Measurements from ENCODE around the gene PKDCC. TPM values are rescaled to one million over a fixed set of nuclear protein-coding genes. Genes with fewer than 3 reads are reported as not detected.

PKDCC gene
- total RNA-seq, 4 donors from 2014 or later, result 2.5 to 8.5 (median 6.2) TPM

DNA sequence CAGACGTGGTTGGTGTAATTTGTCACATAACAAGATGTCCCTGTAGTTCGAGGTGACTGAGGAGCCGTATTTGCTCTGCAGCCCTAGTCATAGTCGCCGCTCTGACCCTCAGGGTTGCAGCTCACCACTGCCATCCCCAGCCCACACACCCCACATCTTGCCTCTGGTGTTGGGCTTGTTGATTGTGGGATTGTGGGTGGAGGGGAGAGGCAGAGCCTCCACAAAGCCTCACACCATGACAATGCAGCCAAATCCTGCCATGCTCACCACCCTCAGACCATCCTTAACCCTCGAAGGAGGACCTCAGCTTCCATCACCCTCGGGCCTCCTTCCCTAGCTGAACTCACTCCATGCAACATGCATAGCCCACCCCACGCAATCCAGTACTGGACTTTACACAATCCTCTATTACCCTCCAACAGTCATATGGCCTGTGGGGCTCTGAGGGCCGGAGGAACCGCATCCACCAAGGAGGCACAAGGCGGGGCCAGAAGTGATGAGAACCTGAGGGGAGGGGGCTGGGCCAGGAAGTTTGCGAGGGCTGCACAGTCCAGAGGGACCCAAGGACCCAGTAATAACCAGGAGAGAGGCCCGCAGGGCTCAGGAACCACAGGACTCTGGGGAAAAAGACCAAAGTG lies 11.6 kb downstream of the PKDCC start:
- Histone ChIP-seq H3K9me3 (no peaks in the 10 kb centered on the region), H3K27ac (no peak overlapping the region), H3K4me3 (no peak overlapping the region), H3K27me3 (no peaks in the 10 kb centered on the region), H3K36me3 (peaks cover 28% of the 10 kb centered on the region), H3K4me1 (peaks cover 15% of the 10 kb centered on the region)
- WGBS, result 88% methylated on average over 13 of the region's 13 CpGs
- TF ChIP-seq POLR2A (IDR thresholded peaks at IDR 0.05) (no peak), POLR2AphosphoS5 (IDR thresholded peaks at IDR 0.05) (no peak), EP300 (IDR thresholded peaks at IDR 0.05) (no peak)
- no peak for DNase-seq (ENCODE audit: low spot score in 2 of 2)

DNA sequence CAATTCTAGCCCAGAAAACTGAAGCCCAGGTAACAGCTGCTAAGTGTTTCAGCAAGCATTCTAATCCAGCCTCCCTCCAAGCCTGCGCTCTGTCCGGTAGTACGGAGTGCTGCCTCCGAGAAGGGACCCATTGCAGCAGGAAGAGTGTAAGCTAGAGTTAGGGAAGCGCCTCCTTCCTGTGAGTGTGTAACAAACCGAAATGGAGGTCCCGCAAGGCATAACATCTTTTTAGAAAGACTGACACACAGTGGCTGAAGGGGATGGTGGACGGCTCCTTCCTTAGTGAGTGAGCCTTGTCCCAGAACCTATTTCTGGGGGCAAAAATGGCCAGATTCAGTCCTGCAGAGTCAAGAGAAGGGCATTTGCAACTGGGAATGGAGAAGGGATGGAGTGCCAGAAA lies 12.2 kb downstream of the PKDCC start:
- WGBS, result 70% methylated on average over 8 of the region's 8 CpGs
- Histone ChIP-seq H3K36me3 (peaks cover 28% of the 10 kb centered on the region), H3K27ac (no peak overlapping the region)

DNA sequence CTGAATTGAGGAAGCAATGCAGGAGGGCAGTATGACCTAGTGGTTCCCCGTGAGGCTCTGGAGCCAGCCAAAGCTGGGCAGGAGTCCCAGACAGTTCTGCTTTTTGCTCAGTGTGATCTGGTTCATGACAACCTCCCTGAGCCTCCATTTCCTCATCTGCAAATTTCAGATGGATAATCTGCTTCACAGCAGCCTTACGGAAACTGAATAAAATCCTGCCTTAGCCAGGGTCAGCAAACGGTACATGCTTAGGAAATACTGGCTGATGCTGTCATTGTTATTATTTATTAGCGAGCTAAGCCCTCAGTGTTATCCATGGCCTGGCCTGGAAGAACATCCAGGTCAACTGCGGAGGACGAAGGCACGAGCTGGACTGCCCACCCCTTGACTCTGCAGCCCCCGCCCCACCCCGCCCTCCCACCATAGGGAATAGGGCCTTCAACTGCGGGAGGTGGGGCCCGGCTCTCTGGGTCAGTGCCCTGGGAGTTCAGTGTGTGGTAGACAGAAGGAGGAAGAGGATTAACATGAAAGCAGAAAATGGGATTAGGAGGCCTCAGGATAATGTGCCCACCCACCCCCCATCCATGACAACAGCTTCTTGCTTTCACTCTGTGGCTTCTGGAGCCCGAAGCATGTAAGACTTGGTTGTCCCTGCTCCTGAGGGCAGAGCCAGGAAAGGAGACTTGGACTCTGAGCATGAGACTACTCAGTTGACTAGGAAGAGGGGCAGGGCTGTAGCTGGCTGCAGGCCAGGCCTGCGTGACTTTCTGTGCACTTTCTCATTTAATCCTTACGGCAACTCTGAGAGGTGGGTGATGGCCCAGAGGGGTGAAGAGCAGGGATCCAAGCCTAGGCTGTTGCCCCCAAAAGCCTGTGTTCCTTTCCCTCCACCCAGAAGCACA lies 13.1 kb downstream of the PKDCC start:
- no peak for DNase-seq (ENCODE audit: low spot score in 2 of 2)
- WGBS, result 72% methylated on average over 14 of the region's 14 CpGs
- peak overlapping the region; percentile 19 for H3K27ac ChIP-seq

More for the DNA sequence above, 12.2 kb downstream of the PKDCC start:
- TF ChIP-seq, protein P1, sequence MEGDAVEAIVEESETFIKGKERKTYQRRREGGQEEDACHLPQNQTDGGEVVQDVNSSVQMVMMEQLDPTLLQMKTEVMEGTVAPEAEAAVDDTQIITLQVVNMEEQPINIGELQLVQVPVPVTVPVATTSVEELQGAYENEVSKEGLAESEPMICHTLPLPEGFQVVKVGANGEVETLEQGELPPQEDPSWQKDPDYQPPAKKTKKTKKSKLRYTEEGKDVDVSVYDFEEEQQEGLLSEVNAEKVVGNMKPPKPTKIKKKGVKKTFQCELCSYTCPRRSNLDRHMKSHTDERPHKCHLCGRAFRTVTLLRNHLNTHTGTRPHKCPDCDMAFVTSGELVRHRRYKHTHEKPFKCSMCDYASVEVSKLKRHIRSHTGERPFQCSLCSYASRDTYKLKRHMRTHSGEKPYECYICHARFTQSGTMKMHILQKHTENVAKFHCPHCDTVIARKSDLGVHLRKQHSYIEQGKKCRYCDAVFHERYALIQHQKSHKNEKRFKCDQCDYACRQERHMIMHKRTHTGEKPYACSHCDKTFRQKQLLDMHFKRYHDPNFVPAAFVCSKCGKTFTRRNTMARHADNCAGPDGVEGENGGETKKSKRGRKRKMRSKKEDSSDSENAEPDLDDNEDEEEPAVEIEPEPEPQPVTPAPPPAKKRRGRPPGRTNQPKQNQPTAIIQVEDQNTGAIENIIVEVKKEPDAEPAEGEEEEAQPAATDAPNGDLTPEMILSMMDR (IDR thresholded peaks at IDR 0.05), result no peak
- no peak for TF ChIP-seq EP300 (IDR thresholded peaks at IDR 0.05)
- no peak for TF ChIP-seq POLR2AphosphoS5 (IDR thresholded peaks at IDR 0.05)
- no peak for TF ChIP-seq POLR2A (IDR thresholded peaks at IDR 0.05)
- Histone ChIP-seq H3K4me1 (peaks cover 15% of the 10 kb centered on the region), H3K9me3 (no peaks in the 10 kb centered on the region), H3K27me3 (no peaks in the 10 kb centered on the region), H3K4me3 (no peak overlapping the region)
- DNase-seq (ENCODE audit: low spot score in 2 of 2), result no peak

DNA sequence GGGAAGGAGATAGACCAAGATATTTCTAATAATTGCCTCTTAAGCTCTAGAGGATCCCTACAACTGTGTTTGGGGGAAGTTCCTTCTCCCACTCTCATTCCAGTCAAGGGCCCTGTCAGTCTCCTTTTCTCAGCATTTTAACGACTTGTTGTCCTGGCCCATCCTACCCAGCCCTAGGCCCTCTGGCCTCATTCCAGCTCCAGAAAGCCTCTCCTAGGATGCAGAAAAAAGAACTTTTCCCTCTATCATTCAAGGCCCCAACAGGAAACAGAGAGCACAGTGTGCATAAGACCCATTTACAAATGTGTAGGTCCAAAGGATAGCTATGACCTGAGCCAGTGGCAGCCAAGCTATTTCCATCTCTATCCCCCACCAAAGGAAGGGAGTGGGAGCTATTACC lies 14.0 kb downstream of the PKDCC start:
- no peak for DNase-seq (ENCODE audit: low spot score in 2 of 2)
- TF ChIP-seq EP300 (IDR thresholded peaks at IDR 0.05) (no peak), POLR2AphosphoS5 (IDR thresholded peaks at IDR 0.05) (no peak), POLR2A (IDR thresholded peaks at IDR 0.05) (no peak)
- TF ChIP-seq, protein P1 (IDR thresholded peaks at IDR 0.05), result no peak
- Histone ChIP-seq H3K27me3 (no peaks in the 10 kb centered on the region), H3K27ac (no peak overlapping the region), H3K4me3 (no peak overlapping the region), H3K9me3 (no peaks in the 10 kb centered on the region), H3K4me1 (peaks cover 15% of the 10 kb centered on the region), H3K36me3 (peaks cover 22% of the 10 kb centered on the region)
- 52% methylated on average over 1 of the region's 1 CpG for WGBS

More for the DNA sequence above, 13.1 kb downstream of the PKDCC start:
- no peak overlapping the region for H3K4me3 ChIP-seq
- H3K4me1 ChIP-seq, result peaks cover 15% of the 10 kb centered on the region
- TF ChIP-seq POLR2AphosphoS5 (IDR thresholded peaks at IDR 0.05) (no peak), POLR2A (IDR thresholded peaks at IDR 0.05) (no peak), EP300 (IDR thresholded peaks at IDR 0.05) (no peak)
- TF ChIP-seq, protein P1 (IDR thresholded peaks at IDR 0.05), result no peak
- H3K27me3 ChIP-seq, result no peaks in the 10 kb centered on the region
- H3K36me3 ChIP-seq, result peaks cover 28% of the 10 kb centered on the region
- no peaks in the 10 kb centered on the region for H3K9me3 ChIP-seq

DNA sequence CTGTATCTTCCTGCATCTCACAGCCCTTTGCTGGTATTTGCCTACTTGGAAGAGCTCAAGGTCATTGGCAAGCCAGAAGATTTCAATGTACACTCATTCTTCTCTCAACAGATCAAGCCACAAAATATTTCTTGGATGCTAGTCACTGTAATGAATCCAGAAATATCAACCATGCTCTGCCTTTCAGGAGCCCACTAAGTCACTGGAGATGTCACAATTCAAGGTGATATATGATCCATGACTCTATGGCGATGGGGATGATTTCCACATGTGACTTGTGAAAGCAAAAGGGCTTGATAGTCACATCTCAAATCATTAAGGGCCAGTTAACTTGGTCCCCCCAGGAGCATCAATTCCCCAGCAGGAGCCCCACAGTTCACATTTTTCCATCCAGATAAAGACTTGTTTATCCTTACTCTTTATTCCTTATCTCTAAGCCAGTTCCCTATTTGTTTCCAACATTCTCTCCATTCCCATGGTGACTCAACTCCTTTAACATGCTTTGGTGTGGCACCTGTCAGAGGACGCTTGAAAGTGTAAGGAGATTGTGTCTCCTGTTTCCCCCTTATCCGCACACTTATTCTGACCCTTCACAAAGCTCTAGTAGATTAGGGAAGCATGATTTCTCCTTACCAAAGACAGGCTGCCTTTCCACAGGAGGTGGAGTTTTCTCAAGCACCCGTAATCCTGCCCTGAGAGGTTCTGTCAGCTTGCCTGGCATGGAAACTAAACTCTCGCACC lies 15.8 kb downstream of the PKDCC start:
- Histone ChIP-seq H3K4me1 (peaks cover 15% of the 10 kb centered on the region), H3K9me3 (no peaks in the 10 kb centered on the region), H3K36me3 (peaks cover 9% of the 10 kb centered on the region), H3K27ac (no peak overlapping the region), H3K4me3 (no peak overlapping the region), H3K27me3 (no peaks in the 10 kb centered on the region)
- DNase-seq (ENCODE audit: low spot score in 2 of 2), result no peak
- WGBS, result 80% methylated on average over 5 of the region's 5 CpGs
- TF ChIP-seq, protein P1 (IDR thresholded peaks at IDR 0.05), result no peak
- no peak for TF ChIP-seq POLR2AphosphoS5 (IDR thresholded peaks at IDR 0.05)
- TF ChIP-seq POLR2A (IDR thresholded peaks at IDR 0.05), result no peak
- no peak for TF ChIP-seq EP300 (IDR thresholded peaks at IDR 0.05)

Data from suprapubic skin (tissue), 4 donors.